SK-N-SH (cell line): Measurements from ENCODE around the gene RP9. TPM values are rescaled to one million over a fixed set of nuclear protein-coding genes. Genes with fewer than 3 reads are reported as not detected.

ENCODE experiments used
- CTCF ChIA-PET: fragments of 300-600, 350-600 bp; formaldehyde crosslinking; extraction: SDS; loops from one replicate; lab custom pipeline; 2021; lab: Yijun Ruan, JAX
- POLR2A ChIA-PET: fragments of 350-600 bp; sonication (Branson Sonifier 250); formaldehyde crosslinking; extraction: SDS; loops from one replicate; lab custom pipeline; 2020; ENCODE audit warnings: antibody characterized with exemption, inconsistent platforms; lab: Yijun Ruan, JAX
- DNase-seq: peaks from one replicate; pipeline ENCODE4 v3.0.0; 2012
- H2AFZ ChIP-seq: fragments of 200-600 bp; sonication (generic); 2 replicates; pipeline ENCODE4 v1.8.1; 2016; ENCODE audit warnings: antibody characterized with exemption, mild to moderate bottlenecking, low read depth
- H3F3A ChIP-seq: fragments of 200-600 bp; sonication (generic); replicated peaks from 2 replicates; pipeline ENCODE3; 2016; ENCODE audit warnings: antibody characterized with exemption, mild to moderate bottlenecking; ENCODE audit not compliant: insufficient read depth
- H3K27ac ChIP-seq, 2 experiments: fragments of 200-500 bp in 1 of 2; fragments of 200-600 bp in 1 of 2; sonication (Bioruptor generic) in 1 of 2; sonication (generic), shearing (Covaris generic) in 1 of 2; 2 replicates each; pipeline versions ENCODE4 v1.5.1 to v1.6.1; 2014 to 2016; ENCODE audit warnings: low read depth in 2 of 2, inconsistent platforms in 1 of 2, low read length in 1 of 2, mild to moderate bottlenecking in 1 of 2, mixed read lengths in 1 of 2
- H3K27me3 ChIP-seq: fragments of 200-600 bp; sonication (generic), shearing (Covaris generic); 2 replicates; pipeline ENCODE4 v1.6.1; 2016; ENCODE audit warnings: mixed run types; ENCODE audit not compliant: insufficient read depth
- H3K36me3 ChIP-seq, 2 experiments: fragments of 200-500 bp in 1 of 2; fragments of 200-600 bp in 1 of 2; sonication (Bioruptor generic) in 1 of 2; sonication (generic) in 1 of 2; replicated peaks in 1 of 2; 2 replicates each; pipeline versions ENCODE3 to v1.5.1; 2014 to 2016; ENCODE audit warnings: low read length in 1 of 2, mild to moderate bottlenecking in 1 of 2; ENCODE audit not compliant: insufficient read depth in 2 of 2, control insufficient read depth in 1 of 2
- H3K4me1 ChIP-seq, 2 experiments: fragments of 200-500 bp in 1 of 2; fragments of 200-600 bp in 1 of 2; sonication (Bioruptor generic) in 1 of 2; sonication (generic), shearing (Covaris generic) in 1 of 2; 2 replicates each; pipeline versions ENCODE4 v1.5.1 to v1.6.1; 2014 to 2016; ENCODE audit warnings: low read depth in 1 of 2, low read length in 1 of 2, mixed run types in 1 of 2; ENCODE audit not compliant: insufficient read depth in 2 of 2, control insufficient read depth in 1 of 2
- H3K4me2 ChIP-seq: fragments of 200-600 bp; sonication (generic), shearing (Covaris generic); 2 replicates; pipeline ENCODE4 v1.6.1; 2017; ENCODE audit warnings: mixed run types
- H3K4me3 ChIP-seq, 2 experiments: fragments of 200-500 bp in 1 of 2; fragments of 200-600 bp in 1 of 2; sonication (Bioruptor generic) in 1 of 2; sonication (generic), shearing (Covaris generic) in 1 of 2; 2 replicates each; pipeline versions ENCODE4 v1.5.1 to v1.8.1; 2014 to 2016; ENCODE audit warnings: low read depth in 2 of 2, inconsistent platforms in 1 of 2, low read length in 1 of 2, mild to moderate bottlenecking in 1 of 2, mixed read lengths in 1 of 2, moderate library complexity in 1 of 2
- H3K79me2 ChIP-seq: fragments of 200-600 bp; sonication (generic); 2 replicates; pipeline ENCODE4 v1.8.1; 2017; ENCODE audit warnings: mild to moderate bottlenecking; ENCODE audit not compliant: insufficient read depth
- H3K9ac ChIP-seq: fragments of 200-600 bp; sonication (generic); 2 replicates; pipeline ENCODE4 v1.6.1; 2017; ENCODE audit warnings: mixed run types
- H3K9me2 ChIP-seq: fragments of 200-600 bp; sonication (generic); 2 replicates; pipeline ENCODE4 v1.6.1; 2017; ENCODE audit warnings: mixed run types
- H3K9me3 ChIP-seq: fragments of 200-600 bp; sonication (generic); 2 replicates; pipeline ENCODE4 v1.6.1; 2017; ENCODE audit warnings: mixed run types, mild to moderate bottlenecking, moderate library complexity
- H4K20me1 ChIP-seq: fragments of 200-600 bp; sonication (generic); 2 replicates; pipeline ENCODE4 v1.6.1; 2017; ENCODE audit warnings: mild to moderate bottlenecking, mixed run types; ENCODE audit not compliant: insufficient read depth
- CHD2 ChIP-seq: fragments of 150-350 bp; IDR thresholded peaks from 2 replicates; pipeline ENCODE4 v1.6.1; 2018; ENCODE audit warnings: low read length; ENCODE audit not compliant: partially characterized antibody
- ELF1 ChIP-seq: IDR thresholded peaks from 2 replicates; pipeline ENCODE4 v1.4.0; 2012
- EP300 ChIP-seq, 2 experiments: IDR thresholded peaks; 2 replicates each; pipeline versions ENCODE4 v1.4.0 to v1.6.1; 2012; ENCODE audit warnings: borderline replicate concordance in 1 of 2, low read depth in 1 of 2, low read length in 1 of 2
- EZH2phosphoT487 ChIP-seq: fragments of 200-600 bp; sonication (generic); IDR thresholded peaks from 2 replicates; pipeline ENCODE4 v1.6.1; 2017; ENCODE audit warnings: low read depth, mixed run types, mild to moderate bottlenecking, antibody characterized with exemption, moderate library complexity, borderline replicate concordance
- FOSL2 ChIP-seq: IDR thresholded peaks from 2 replicates; pipeline ENCODE4 v1.4.0; 2012; ENCODE audit warnings: low read depth, mild to moderate bottlenecking, moderate library complexity, borderline replicate concordance
- JUND ChIP-seq: IDR thresholded peaks from 2 replicates; pipeline ENCODE4 v1.4.0; 2012
- NFIC ChIP-seq: IDR thresholded peaks from 2 replicates; pipeline ENCODE4 v1.4.0; 2012; ENCODE audit warnings: borderline replicate concordance
- RCOR1 ChIP-seq: fragments of 150-350 bp; IDR thresholded peaks from 2 replicates; pipeline ENCODE4 v1.6.1; 2017; ENCODE audit warnings: antibody characterized with exemption, low read length
- RFX5 ChIP-seq: IDR thresholded peaks from 2 replicates; pipeline ENCODE4 v1.6.1; 2012; ENCODE audit warnings: mild to moderate bottlenecking, improper control_type of control experiment, low read length
- RXRA ChIP-seq: IDR thresholded peaks from 2 replicates; pipeline ENCODE4 v1.4.0; 2012; ENCODE audit warnings: low read depth, mild to moderate bottlenecking, borderline replicate concordance
- SIN3A ChIP-seq: IDR thresholded peaks from 2 replicates; pipeline ENCODE4 v1.6.1; 2012; ENCODE audit warnings: low read depth, mild to moderate bottlenecking, low read length, moderate library complexity, borderline replicate concordance
- SMC3 ChIP-seq: IDR thresholded peaks from 2 replicates; pipeline ENCODE4 v1.6.1; 2012; ENCODE audit warnings: low read depth, low read length, improper control_type of control experiment
- TAF1 ChIP-seq: IDR thresholded peaks from 2 replicates; pipeline ENCODE4 v1.6.1; 2012; ENCODE audit warnings: low read depth, mild to moderate bottlenecking, low read length, moderate library complexity, borderline replicate concordance
- TCF12 ChIP-seq: IDR thresholded peaks from 2 replicates; pipeline ENCODE4 v1.4.0; 2012
- TEAD4 ChIP-seq: IDR thresholded peaks from 2 replicates; pipeline ENCODE4 v1.4.0; 2012; ENCODE audit warnings: mild to moderate bottlenecking, borderline replicate concordance; ENCODE audit not compliant: insufficient read depth
- WGBS: methylation state at CpG from one replicate; pipeline ENCODE4 v1.1.6; 2017; ENCODE audit warnings: low lambda C conversion rate; 5-methylcytosine and 5-hydroxymethylcytosine counted together
- polyA plus RNA-seq, 3 experiments: library from polyadenylated mRNA; depleted of rRNA; stranded (reverse); fragments of >200 nt; gene quantifications; 2 replicates each; pipeline ENCODE4 v1.2.3, GENCODE V29; 2012
- TF ChIP-seq, protein P1 (sequence below): fragments of 150-350 bp; IDR thresholded peaks from 2 replicates; pipeline ENCODE4 v1.6.1; 2017; ENCODE audit warnings: antibody characterized with exemption, low read length, low read depth, borderline replicate concordance
- TF ChIP-seq, protein P2 (sequence below): IDR thresholded peaks from 2 replicates; pipeline ENCODE4 v1.6.1; 2012; ENCODE audit warnings: mild to moderate bottlenecking, low read depth, low read length, moderate library complexity

The RP9 gene
- polyA plus RNA-seq, 1 of the 3 experiments (the other 2 are of a cell fraction) = 31.6 TPM

DNA sequence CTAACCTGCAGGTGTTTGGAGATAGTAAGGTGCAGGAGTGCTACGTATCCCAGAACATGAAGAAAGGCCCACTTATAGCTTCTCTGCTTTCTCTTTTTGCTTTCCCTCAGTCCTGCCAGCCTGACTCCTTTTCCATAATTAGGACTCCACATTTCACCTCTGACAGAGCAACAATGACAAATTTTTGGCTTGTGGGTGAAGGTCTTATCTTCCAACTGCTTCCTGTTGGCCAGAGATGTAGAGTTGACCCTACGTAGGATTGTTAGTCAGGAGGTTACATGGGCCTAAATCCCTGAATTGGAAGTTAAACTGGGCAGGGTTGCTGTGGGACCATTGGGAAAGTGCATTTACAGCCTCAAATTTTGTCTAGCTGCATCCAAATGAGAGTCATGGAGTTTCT, 21.3 kb downstream of the RP9 start:
- H3K27ac ChIP-seq = no peak overlapping the region
- ChIA-PET POLR2A (no interaction called here), CTCF (interaction anchor here (0.9 to 5.6 kb wide), 3 partner anchors 19 to 321 kb away, joined by 3 to 30 read pairs (median 5); partner anchors contain the start of gene RP9)
- no peaks in the 10 kb centered on the region for H3K36me3 ChIP-seq
- H3K27me3 ChIP-seq = no peaks in the 10 kb centered on the region
- H3K9me2 ChIP-seq = no peaks in the 10 kb centered on the region
- WGBS = 83% methylated on average over 2 of the region's 2 CpGs
- no peak overlapping the region for H3K4me3 ChIP-seq
- H4K20me1 ChIP-seq = no peaks in the 10 kb centered on the region
- no peaks in the 10 kb centered on the region for H3K9me3 ChIP-seq
- no peak for DNase-seq
- no peaks in the 10 kb centered on the region for H3K79me2 ChIP-seq
- H3K4me1 ChIP-seq = no peaks in the 10 kb centered on the region
- H3K9ac ChIP-seq = no peak overlapping the region
- H3K4me2 ChIP-seq = no peak overlapping the region
- no peak for TF ChIP-seq EP300 (IDR thresholded peaks at IDR 0.05; ENCODE audit: borderline replicate concordance in 1 of 2, low read depth in 1 of 2, low read length in 1 of 2)
- no peak for TF ChIP-seq TAF1
- TF ChIP-seq, protein P1, sequence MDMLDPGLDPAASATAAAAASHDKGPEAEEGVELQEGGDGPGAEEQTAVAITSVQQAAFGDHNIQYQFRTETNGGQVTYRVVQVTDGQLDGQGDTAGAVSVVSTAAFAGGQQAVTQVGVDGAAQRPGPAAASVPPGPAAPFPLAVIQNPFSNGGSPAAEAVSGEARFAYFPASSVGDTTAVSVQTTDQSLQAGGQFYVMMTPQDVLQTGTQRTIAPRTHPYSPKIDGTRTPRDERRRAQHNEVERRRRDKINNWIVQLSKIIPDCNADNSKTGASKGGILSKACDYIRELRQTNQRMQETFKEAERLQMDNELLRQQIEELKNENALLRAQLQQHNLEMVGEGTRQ = no peak
- no peaks in the 10 kb centered on the region for H3F3A ChIP-seq
- no peak overlapping the region for H2AFZ ChIP-seq

DNA sequence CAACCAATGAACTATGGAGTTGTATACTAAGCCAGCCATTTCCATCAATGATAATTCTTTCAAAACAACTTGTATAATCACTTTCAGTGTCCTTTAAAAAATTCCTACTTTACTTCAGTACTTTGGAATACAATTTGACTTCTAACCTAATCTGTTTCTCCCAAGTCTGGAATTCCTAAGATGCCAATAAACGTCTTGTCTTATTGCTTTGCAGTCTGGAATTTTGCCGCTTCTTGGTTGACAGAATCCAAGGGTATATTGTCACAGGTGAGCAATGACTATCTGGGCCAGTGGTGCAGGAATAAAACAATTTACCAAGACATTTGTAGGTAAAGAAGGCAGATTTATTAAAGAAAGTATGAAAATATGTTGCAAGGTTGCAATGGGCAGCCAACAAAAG, 21.8 kb downstream of the RP9 start:
- TF ChIP-seq TCF12 (no peak), RCOR1 (no peak), NFIC (no peak), FOSL2 (no peak), RFX5 (no peak), TEAD4 (no peak), EZH2phosphoT487 (no peak), RXRA (no peak), JUND (no peak), CHD2 (no peak), ELF1 (no peak), SIN3A (no peak), SMC3 (no peak)
- TF ChIP-seq, protein P2, sequence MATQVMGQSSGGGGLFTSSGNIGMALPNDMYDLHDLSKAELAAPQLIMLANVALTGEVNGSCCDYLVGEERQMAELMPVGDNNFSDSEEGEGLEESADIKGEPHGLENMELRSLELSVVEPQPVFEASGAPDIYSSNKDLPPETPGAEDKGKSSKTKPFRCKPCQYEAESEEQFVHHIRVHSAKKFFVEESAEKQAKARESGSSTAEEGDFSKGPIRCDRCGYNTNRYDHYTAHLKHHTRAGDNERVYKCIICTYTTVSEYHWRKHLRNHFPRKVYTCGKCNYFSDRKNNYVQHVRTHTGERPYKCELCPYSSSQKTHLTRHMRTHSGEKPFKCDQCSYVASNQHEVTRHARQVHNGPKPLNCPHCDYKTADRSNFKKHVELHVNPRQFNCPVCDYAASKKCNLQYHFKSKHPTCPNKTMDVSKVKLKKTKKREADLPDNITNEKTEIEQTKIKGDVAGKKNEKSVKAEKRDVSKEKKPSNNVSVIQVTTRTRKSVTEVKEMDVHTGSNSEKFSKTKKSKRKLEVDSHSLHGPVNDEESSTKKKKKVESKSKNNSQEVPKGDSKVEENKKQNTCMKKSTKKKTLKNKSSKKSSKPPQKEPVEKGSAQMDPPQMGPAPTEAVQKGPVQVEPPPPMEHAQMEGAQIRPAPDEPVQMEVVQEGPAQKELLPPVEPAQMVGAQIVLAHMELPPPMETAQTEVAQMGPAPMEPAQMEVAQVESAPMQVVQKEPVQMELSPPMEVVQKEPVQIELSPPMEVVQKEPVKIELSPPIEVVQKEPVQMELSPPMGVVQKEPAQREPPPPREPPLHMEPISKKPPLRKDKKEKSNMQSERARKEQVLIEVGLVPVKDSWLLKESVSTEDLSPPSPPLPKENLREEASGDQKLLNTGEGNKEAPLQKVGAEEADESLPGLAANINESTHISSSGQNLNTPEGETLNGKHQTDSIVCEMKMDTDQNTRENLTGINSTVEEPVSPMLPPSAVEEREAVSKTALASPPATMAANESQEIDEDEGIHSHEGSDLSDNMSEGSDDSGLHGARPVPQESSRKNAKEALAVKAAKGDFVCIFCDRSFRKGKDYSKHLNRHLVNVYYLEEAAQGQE = no peak
- TF ChIP-seq, protein P1 = no peak
- Histone ChIP-seq H3K79me2 (no peaks in the 10 kb centered on the region), H3K9ac (no peak overlapping the region), H3K4me2 (no peak overlapping the region), H3K9me3 (no peaks in the 10 kb centered on the region), H3K27ac (no peak overlapping the region), H3K4me1 (no peaks in the 10 kb centered on the region), H3F3A (no peaks in the 10 kb centered on the region), H3K4me3 (no peak overlapping the region), H4K20me1 (no peaks in the 10 kb centered on the region), H3K27me3 (no peaks in the 10 kb centered on the region), H3K36me3 (no peaks in the 10 kb centered on the region), H3K9me2 (no peaks in the 10 kb centered on the region), H2AFZ (no peak overlapping the region)
- 29% methylated on average over 2 of the region's 2 CpGs for WGBS
- POLR2A ChIA-PET = no interaction called here
- CTCF ChIA-PET = interaction anchor here (1.7 to 5.6 kb wide), 2 partner anchors 20 to 22 kb away, joined by 5 to 30 read pairs; partner anchors contain the start of gene RP9
- DNase-seq = no peak
